D721Med (cell line): ENCODE measurements around the gene LPCAT3.
"Not testable (repeated sequence)": the region's sequence is repeated elsewhere in the genome, so short reads cannot be mapped to it uniquely, and the experiment has no call there.

Source experiments
- DNase-seq: peaks from one replicate; pipeline ENCODE4 v3.0.0; 2011; ENCODE audit warnings: low spot score; ENCODE audit not compliant: insufficient read length
- FAIRE-seq: peaks from 2 replicates; lab custom pipeline; 2011; peaks lifted over from hg19 to GRCh38; lab: Jason Lieb, UNC
- CTCF ChIP-seq: IDR thresholded peaks from 2 replicates; pipeline ENCODE4 v1.5.1; 2012; ENCODE audit warnings: mild to moderate bottlenecking, control low read depth; ENCODE audit not compliant: insufficient read depth; ENCODE audit errors: missing control alignments

Gene LPCAT3

DNA sequence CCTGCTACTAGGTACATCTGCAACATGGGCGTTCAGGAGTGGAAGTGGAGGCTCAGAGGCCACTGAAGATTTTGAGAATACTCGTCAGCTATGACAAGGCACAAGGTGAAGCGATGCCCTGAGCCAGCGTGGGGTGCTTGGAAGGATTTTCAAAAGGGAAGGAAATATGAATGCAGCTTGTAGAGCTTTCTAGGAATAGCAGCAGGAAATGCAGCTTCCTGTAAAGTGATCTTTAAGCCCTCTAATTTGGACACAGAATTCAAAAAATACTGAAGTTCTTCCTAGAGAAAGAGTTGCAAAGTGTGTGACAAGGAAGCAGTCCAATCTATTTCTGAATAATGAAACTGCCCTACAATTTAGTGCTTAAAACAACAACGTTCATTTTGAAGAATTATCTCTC, 29.0 kb upstream of the LPCAT3 start:
- no peak for FAIRE-seq
- TF ChIP-seq CTCF = no peak
- no peak for DNase-seq

DNA sequence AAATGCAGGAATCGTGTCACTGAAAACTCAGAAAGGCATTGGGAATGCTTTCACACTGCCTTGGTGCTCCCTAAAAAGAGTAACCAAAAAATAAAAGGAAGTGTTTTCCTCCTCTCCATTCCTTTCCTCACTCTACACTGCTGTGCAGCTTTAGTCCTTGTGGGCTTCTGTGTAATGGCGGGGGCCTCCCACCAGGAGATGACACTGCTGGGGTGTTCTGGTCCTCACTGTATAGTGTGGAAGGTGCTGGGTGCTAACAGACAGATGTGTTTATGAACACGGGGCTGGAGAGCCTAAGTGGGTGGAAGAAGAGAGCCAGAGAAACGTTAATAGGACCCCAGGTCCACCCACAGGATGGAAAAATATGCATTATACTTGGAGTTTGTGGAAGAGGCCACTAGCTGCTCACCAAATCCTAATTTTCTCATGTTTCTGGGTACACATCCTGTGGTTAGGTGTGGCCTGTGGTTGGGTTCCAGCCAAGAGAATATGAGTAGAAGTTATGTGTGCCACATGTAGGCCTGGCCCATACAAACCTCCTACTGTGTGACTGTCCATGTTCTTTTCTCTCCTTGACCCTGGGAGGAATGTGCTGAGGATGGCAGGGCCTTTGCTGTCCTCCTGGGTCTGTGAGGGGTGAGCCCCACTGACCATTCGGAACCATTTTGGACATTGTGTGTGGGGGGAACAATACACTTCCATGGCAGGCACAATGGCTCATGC, 28.3 kb upstream of the LPCAT3 start:
- no peak for TF ChIP-seq CTCF
- FAIRE-seq (no peak), DNase-seq (no peak)

GRCh38 chr12:7045913-7046312, 27.6 kb upstream of the LPCAT3 start:
- TF ChIP-seq CTCF = no peak
- DNase-seq (no peak), FAIRE-seq (no peak)

GRCh38 chr12:7042842-7043241, 24.6 kb upstream of the LPCAT3 start:
- DNase-seq = no peak
- peak; percentile 38 for TF ChIP-seq CTCF
- no peak for FAIRE-seq

DNA sequence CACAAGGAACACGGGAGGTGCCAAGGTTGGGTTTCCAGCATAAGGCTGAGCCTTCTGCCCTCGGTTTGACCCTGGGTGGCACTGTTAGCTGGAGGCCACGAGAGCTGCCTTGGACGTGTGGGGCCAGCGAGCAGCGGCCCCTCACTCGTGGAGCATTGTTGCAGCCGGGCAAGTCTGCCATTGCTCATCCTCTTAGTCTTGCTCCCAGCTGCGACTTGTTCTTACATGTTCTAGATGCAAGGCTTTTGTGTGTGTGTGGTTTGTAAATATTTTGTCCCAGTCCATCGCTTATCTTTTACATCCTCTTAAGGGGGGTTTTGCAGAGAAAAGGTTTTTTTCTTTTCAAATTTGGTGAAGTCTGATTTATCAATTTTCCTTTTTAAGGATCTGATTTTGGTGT, 21.1 kb upstream of the LPCAT3 start:
- DNase-seq = no peak
- FAIRE-seq = no peak
- TF ChIP-seq CTCF = no peak

DNA sequence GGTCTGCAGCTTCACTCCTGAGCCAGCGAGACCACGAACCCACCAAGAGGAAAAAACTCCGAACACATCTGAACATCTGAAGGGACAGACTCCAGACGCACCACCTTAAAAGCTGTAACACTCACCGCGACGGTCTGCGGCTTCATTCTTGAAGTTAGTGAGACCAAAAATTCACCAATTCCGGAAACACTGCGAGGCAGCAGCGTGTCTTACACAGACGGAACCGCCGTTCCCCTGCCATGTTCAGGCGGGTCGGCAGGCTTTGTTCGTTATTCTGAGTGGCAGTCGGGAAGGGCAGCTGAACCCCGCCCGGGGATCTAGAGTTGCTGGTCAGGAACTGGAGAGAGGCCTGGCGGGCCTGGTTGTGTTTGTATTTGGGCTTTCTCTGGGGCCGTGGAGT, 20.3 kb upstream of the LPCAT3 start:
- no peak for DNase-seq
- no peak for TF ChIP-seq CTCF
- FAIRE-seq = no peak

DNA sequence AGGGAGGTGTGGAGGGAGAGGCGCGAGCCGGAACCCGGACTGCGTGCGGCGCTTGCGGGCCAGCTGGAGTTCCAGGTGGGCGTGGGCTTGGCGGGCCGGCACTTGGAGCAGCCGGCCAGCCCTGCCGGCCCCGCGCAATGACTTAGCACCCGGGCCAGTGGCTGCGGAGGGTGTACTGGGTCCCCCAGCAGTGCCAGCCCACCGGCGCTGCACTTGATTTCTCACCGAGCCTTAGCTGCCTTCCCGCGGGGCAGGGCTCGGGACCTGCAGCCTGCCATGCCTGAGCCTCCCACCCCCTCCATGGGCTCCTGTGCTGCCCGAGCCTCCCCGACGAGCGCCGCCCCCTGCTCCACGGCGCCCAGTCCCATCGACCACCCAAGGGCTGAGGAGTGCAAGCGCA, 19.1 kb upstream of the LPCAT3 start:
- not testable (repeated sequence) for DNase-seq, FAIRE-seq
